WI38 (cell line): ENCODE data around the gene TBX2.

ENCODE experiments used
- H3K4me3 ChIP-seq: 2 replicates; pipeline ENCODE4 v1.5.1; 2011; ENCODE audit warnings: low read depth, mild to moderate bottlenecking, control low read depth, low read length
- TF ChIP-seq, protein P1 (sequence below): IDR thresholded peaks from 2 replicates; pipeline ENCODE4 v1.5.1; 2012; ENCODE audit warnings: low read depth, mild to moderate bottlenecking, control low read depth, low read length

The TBX2 gene

DNA sequence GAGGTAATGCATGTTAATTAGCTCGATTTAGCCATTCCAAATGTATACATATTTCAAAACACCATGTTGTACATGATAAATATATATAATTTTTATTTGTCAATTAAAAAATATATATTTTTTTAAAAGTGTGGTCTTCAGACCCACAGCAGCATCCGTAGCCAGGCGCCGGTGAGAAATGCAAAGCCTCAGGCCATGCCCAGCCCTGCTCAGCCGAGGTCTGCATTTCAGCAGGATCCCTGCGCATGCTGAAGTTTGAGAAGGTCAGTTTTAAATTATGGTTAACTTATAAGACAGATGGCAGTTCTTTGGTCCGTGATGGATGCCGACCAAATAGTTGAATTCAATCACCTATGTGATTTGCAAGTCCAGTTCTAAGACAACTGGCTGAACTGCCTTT, 28.0 kb upstream of the TBX2 start:
- TF ChIP-seq, protein P1, sequence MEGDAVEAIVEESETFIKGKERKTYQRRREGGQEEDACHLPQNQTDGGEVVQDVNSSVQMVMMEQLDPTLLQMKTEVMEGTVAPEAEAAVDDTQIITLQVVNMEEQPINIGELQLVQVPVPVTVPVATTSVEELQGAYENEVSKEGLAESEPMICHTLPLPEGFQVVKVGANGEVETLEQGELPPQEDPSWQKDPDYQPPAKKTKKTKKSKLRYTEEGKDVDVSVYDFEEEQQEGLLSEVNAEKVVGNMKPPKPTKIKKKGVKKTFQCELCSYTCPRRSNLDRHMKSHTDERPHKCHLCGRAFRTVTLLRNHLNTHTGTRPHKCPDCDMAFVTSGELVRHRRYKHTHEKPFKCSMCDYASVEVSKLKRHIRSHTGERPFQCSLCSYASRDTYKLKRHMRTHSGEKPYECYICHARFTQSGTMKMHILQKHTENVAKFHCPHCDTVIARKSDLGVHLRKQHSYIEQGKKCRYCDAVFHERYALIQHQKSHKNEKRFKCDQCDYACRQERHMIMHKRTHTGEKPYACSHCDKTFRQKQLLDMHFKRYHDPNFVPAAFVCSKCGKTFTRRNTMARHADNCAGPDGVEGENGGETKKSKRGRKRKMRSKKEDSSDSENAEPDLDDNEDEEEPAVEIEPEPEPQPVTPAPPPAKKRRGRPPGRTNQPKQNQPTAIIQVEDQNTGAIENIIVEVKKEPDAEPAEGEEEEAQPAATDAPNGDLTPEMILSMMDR = no peak
- H3K4me3 ChIP-seq = no peak overlapping the region

DNA sequence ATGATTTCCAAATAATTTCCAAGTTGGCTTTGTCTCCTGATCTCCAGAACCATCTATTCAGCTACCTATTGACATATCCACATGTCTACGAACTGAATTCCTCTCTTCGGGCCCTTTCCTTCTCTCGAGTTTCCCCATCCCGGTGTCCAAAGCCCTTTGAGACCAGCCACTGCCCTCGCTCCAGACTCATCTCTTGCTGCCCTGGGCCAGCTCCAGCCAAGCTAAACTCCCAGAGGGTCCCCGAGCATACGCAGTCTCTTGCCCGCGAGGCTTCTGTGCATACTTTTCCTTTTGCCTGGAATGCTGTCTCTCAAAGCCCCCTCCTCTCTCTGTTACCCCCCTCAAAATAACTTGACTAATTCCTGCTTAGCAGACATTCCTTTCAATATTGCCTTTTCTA, 27.2 kb upstream of the TBX2 start:
- H3K4me3 ChIP-seq = no peak overlapping the region
- TF ChIP-seq, protein P1 = no peak

DNA sequence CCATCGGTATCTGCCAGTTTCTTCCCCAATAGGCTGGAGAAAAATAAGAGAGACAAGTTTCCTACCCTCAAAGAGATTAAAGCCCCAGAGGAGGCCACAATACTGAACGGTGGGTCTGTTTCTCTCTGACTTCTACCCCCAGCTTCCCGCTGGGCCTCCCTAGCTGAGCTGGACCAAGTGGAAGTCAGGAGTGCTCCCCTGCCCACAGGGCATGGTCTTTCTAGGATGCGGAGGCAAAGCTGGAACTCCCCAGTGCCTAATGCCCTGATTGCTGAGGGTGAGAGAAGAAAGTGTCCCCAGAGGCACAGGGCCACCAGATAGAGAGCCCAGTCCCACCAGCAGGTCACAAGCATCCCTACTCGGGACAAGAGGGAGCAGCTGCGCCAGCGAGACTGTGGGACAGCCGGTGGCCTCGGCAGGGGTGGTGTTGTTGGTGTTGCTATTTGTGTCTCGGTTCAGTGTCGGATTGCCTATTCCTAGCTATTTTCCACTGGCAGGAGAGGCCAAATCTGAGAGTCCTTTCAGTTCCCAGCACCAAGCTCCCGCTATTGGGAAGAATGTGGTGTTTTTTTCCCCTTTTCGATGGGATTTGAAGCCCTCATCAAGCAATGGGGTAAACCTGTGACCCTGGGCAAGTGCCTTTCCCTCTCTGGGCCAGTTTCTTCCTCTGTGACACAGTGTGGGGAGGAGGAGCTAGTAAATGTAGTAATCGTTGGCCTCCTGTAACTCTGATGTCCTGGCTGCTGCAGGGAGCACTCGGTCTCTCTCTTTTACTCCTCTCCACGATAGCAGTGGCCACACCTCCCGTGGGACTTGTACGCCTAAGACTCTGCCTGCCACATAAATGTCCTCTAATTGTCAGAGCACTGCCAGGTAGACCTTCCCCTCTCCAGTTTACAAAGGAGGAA, 22.5 kb upstream of the TBX2 start:
- no peak overlapping the region for H3K4me3 ChIP-seq
- TF ChIP-seq, protein P1 = no peak

DNA sequence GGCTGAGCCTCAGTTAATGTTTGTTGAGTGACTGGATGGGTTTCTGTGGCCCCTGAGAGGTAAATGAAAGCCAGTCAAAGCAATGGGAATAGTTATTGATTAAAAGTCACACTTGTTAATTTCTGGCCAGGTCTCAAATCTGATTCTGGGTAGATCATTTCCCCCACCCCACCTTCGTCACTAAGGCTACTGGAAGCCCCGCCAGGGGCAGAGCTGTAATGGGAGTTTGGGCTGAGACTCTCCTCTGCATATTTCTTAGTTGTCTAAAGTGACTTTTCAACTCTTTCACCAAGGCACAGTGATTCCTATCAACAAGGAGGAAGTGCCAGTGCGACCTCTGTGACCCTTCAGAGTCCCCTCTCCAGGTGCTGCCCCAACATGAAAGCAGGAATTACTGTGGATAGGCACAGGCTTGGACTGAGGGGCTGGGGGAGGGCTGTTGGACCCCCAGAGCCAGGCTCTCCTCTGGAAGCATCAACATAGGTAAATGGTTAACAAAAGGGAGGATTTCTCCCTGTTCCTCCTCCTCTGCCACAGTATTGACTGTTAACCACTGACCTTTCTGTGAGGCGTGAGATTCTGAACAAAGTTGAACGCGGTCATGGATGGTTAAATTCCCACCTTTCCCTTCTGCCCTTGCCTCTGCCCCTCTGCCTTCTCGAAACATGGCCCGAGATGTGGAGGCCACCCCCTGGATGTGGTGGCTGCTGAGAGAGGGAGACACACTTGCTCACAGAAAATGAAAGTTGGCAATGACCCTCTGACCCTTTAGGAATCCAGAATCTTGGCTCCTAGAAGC, 20.8 kb upstream of the TBX2 start:
- TF ChIP-seq, protein P1 = no peak
- no peak overlapping the region for H3K4me3 ChIP-seq

DNA sequence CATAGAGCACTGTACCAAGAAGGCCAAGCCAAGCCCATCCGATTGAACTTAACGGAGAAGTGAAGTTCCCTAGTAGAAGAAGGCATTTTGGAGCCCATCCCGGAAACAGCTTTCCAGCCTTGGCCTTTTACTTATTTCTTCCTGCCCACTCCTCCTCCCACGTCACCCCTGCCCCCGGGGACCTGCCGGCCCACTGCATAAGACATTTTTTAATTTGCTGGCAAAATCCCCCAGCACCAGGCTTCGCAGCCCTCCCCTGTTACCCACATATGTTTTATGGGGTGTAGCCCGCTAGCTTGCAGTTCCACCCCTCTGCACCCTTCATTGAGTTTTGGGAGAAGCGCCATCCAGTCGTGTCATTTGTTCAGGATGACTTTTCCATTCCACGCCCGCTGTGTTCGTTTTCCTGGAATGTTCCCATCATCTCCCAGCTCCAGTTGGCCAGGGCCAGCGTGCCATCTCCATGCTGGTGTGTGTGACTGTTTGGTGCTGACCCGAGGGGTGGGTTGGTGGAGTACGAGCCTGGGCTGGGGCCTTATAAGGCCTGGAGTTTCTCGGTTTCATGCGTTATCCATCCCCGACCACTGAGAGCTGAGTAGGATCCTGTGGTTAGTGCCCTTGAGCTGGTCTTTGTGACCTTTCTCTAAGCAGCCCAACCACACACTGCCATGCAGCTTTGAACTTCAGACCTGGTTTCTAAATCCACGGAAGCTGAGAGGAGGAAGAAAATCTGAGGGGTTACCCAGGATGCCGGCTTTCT, 20.0 kb upstream of the TBX2 start:
- no peak overlapping the region for H3K4me3 ChIP-seq
- TF ChIP-seq, protein P1 = no peak

DNA sequence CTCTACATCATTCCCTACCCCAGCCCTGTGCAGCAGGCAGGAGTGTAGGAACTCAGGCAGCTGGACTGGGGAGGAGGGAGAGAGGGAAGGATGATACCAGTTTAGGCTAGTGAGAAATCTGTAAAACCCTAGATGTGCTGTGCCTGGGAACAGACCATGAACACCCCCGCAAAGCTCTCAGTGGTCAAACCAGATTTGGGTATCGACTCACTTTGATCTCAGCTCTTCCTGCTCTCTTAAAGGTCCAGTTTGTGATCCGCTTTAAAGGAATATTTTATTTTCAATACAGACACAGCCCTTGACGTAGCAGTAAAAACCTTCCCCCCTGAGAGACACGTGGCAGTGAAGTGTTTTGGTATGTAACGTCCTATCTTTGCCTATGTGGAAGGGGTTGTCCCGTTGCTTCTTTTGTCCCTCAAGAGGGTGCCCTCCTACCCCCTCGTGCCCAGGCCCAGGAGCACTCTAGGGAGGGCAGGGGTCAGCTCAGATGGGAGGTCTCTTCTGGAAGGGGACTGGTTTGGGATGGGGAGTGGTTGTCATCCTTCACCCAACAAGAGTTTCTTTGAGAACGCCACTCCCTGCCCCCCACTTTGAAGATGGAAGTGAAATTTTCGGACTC, 19.3 kb upstream of the TBX2 start:
- TF ChIP-seq, protein P1 = no peak
- H3K4me3 ChIP-seq = no peak overlapping the region
